HEK293 (cell line): ENCODE data around the gene ITPKB.

Experiments used
- CTCF ChIA-PET: fragments of 350-600 bp; formaldehyde crosslinking; extraction: SDS; loops from one replicate; lab custom pipeline; 2021; ENCODE audit warnings: antibody characterized with exemption; lab: Yijun Ruan, JAX
- POLR2A ChIA-PET: fragments of 300-600 bp; formaldehyde crosslinking; extraction: SDS; loops from one replicate; lab custom pipeline; 2020; ENCODE audit warnings: antibody characterized with exemption, inconsistent platforms; lab: Yijun Ruan, JAX
- H3K27ac ChIP-seq: fragments of 200-500 bp; sonication (Bioruptor generic); 2 replicates; pipeline ENCODE4 v1.5.1; 2014; ENCODE audit warnings: low read depth, low read length, control low read depth, inconsistent platforms; ENCODE audit errors: extremely low read depth
- H3K36me3 ChIP-seq, 2 experiments: fragments of 200-500 bp in 1 of 2; sonication (Bioruptor generic) in 1 of 2; 1 replicate in 1 of 2; 2 replicates in 1 of 2; pipeline ENCODE4 v1.5.1; 2014 to 2017; ENCODE audit warnings: inconsistent platforms in 2 of 2, low read length in 2 of 2; ENCODE audit not compliant: control insufficient read depth in 2 of 2, insufficient read depth in 1 of 2
- H3K4me1 ChIP-seq: fragments of 200-500 bp; sonication (Bioruptor generic); 2 replicates; pipeline ENCODE4 v1.5.1; 2014; ENCODE audit warnings: mild to moderate bottlenecking, low read length, inconsistent platforms; ENCODE audit not compliant: control insufficient read depth, insufficient read depth
- H3K4me3 ChIP-seq: 2 replicates; pipeline ENCODE4 v1.5.1; 2011; ENCODE audit warnings: low read depth, mild to moderate bottlenecking, control low read depth, low read length, moderate library complexity
- H3K9me3 ChIP-seq: fragments of 200-500 bp; sonication (Bioruptor generic); 2 replicates; pipeline ENCODE4 v1.5.1; 2014; ENCODE audit warnings: low read depth, low read length, inconsistent platforms; ENCODE audit not compliant: control insufficient read depth, insufficient read depth
- GFI1B ChIP-seq: fragments of 450-650 bp; formaldehyde crosslinking; IDR thresholded peaks from 2 replicates; pipeline ENCODE4 v1.5.1; 2016; ENCODE audit warnings: missing biosample characterization, missing genetic modification characterization
- HOXC10 ChIP-seq: sonication (generic); formaldehyde crosslinking; IDR thresholded peaks from 2 replicates; pipeline ENCODE4 v1.8.1; 2023; ENCODE audit warnings: mild to moderate bottlenecking, missing genetic modification reagents
- KLF8 ChIP-seq: fragments of 450-650 bp; formaldehyde crosslinking; IDR thresholded peaks from 2 replicates; pipeline ENCODE4 v1.5.1; 2016; ENCODE audit warnings: missing biosample characterization, missing genetic modification characterization
- MYNN ChIP-seq: fragments of 450-650 bp; formaldehyde crosslinking; IDR thresholded peaks from 2 replicates; pipeline ENCODE4 v1.5.1; 2016; ENCODE audit warnings: missing biosample characterization, missing genetic modification characterization, borderline replicate concordance
- OVOL3 ChIP-seq: fragments of 450-650 bp; formaldehyde crosslinking; IDR thresholded peaks from 2 replicates; pipeline ENCODE4 v1.5.1; 2016; ENCODE audit warnings: missing biosample characterization, missing genetic modification characterization
- SETDB1 ChIP-seq: IDR thresholded peaks from one replicate; pipeline ENCODE4 v1.6.1; 2017; ENCODE audit warnings: mild to moderate bottlenecking, low read length, moderate library complexity, mixed read lengths; ENCODE audit not compliant: insufficient read length
- TCF7L2 ChIP-seq: IDR thresholded peaks from 2 replicates; pipeline ENCODE4 v1.6.1; 2011; ENCODE audit warnings: low read depth, mild to moderate bottlenecking, inconsistent platforms, low read length, moderate library complexity, borderline replicate concordance
- YY1 ChIP-seq: fragments of 450-650 bp; formaldehyde crosslinking; IDR thresholded peaks from 2 replicates; pipeline ENCODE4 v1.5.1; 2018; ENCODE audit warnings: missing biosample characterization, missing genetic modification characterization
- ZBTB10 ChIP-seq: fragments of 450-650 bp; formaldehyde crosslinking; IDR thresholded peaks from 2 replicates; pipeline ENCODE4 v1.5.1; 2016; ENCODE audit warnings: missing biosample characterization, missing genetic modification characterization
- ZNF10 ChIP-seq: fragments of 450-650 bp; formaldehyde crosslinking; IDR thresholded peaks from 2 replicates; pipeline ENCODE4 v1.5.1; 2017; ENCODE audit warnings: missing biosample characterization, missing genetic modification characterization
- ZNF112 ChIP-seq: fragments of 450-650 bp; formaldehyde crosslinking; IDR thresholded peaks from 2 replicates; pipeline ENCODE4 v1.5.0; 2017; ENCODE audit warnings: missing biosample characterization, missing genetic modification characterization
- ZNF184 ChIP-seq: fragments of 450-650 bp; IDR thresholded peaks from 2 replicates; pipeline ENCODE4 v1.5.1; 2018; ENCODE audit warnings: missing biosample characterization, mild to moderate bottlenecking, missing genetic modification characterization
- ZNF211 ChIP-seq: fragments of 450-650 bp; formaldehyde crosslinking; IDR thresholded peaks from 2 replicates; pipeline ENCODE4 v1.5.1; 2016; ENCODE audit warnings: low read depth, missing biosample characterization, missing genetic modification characterization
- ZNF48 ChIP-seq: fragments of 450-650 bp; formaldehyde crosslinking; IDR thresholded peaks from 2 replicates; pipeline ENCODE4 v1.5.1; 2016; ENCODE audit warnings: missing biosample characterization, missing genetic modification characterization
- ZNF529 ChIP-seq: fragments of 450-650 bp; formaldehyde crosslinking; IDR thresholded peaks from 2 replicates; pipeline ENCODE4 v1.5.1; 2017; ENCODE audit warnings: missing genetic modification characterization, missing biosample characterization; ENCODE audit not compliant: insufficient replicate concordance
- ZNF530 ChIP-seq: fragments of 450-650 bp; formaldehyde crosslinking; IDR thresholded peaks from 2 replicates; pipeline ENCODE4 v1.5.1; 2016; ENCODE audit warnings: low read depth, missing biosample characterization, missing genetic modification characterization
- ZNF555 ChIP-seq: fragments of 450-650 bp; formaldehyde crosslinking; conservative IDR thresholded peaks from 2 replicates; pipeline ENCODE4 v1.5.1; 2017; ENCODE audit warnings: missing biosample characterization, mild to moderate bottlenecking, missing genetic modification characterization, inconsistent platforms
- ZSCAN16 ChIP-seq: fragments of 450-650 bp; formaldehyde crosslinking; IDR thresholded peaks from 2 replicates; pipeline ENCODE4 v1.5.1; 2016; ENCODE audit warnings: missing biosample characterization, missing genetic modification characterization
- TF ChIP-seq, protein P1 (sequence below): fragments of 450-650 bp; formaldehyde crosslinking; IDR thresholded peaks from 2 replicates; pipeline ENCODE4 v1.5.1; 2017; ENCODE audit warnings: missing biosample characterization, missing genetic modification characterization
- TF ChIP-seq, protein P2 (sequence below): fragments of 450-650 bp; formaldehyde crosslinking; IDR thresholded peaks from 2 replicates; pipeline ENCODE4 v1.5.1; 2016; ENCODE audit warnings: missing biosample characterization, missing genetic modification characterization, low read depth
- TF ChIP-seq, protein P3 (sequence below): fragments of 450-650 bp; formaldehyde crosslinking; IDR thresholded peaks from 2 replicates; pipeline ENCODE4 v1.5.1; 2016; ENCODE audit warnings: missing biosample characterization, missing genetic modification characterization
- TF ChIP-seq, protein P4 (sequence below): fragments of 450-650 bp; formaldehyde crosslinking; IDR thresholded peaks from 2 replicates; pipeline ENCODE4 v1.5.1; 2017; ENCODE audit warnings: missing biosample characterization, mild to moderate bottlenecking, missing genetic modification characterization, moderate library complexity

ITPKB gene

DNA sequence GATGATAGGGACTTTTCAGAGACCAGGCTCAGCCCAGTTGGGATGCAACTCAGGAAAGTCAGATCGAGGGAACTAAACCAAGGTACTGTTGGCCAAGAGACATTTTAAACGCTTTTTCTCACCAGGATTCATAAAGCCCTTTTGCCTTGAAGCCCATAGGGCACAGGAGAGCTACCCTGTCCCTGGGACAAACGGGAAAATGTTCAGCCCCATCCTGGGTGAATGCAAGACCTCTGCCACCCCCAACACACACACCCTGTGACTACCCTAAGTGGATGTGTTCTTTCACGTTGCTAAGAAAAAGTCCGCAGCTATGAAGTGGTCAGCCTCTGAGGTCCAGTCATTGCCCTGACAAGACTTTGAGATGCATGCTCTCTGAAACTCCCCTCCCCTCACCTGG, 58.4 kb downstream of the ITPKB start:
- no peak for TF ChIP-seq ZNF529 (tag by site-specific recombination)
- Histone ChIP-seq H3K27ac (no peak overlapping the region), H3K4me3 (no peak overlapping the region), H3K36me3 (no peaks in the 10 kb centered on the region), H3K4me1 (peaks cover 8% of the 10 kb centered on the region), H3K9me3 (no peaks in the 10 kb centered on the region)
- CTCF ChIA-PET, result interaction anchor here (0.7 to 1.1 kb wide), 4 partner anchors 11 to 260 kb away, joined by 3 to 8 read pairs (median 3); partner anchors contain the start of gene COQ8A
- POLR2A ChIA-PET, result interaction anchor here (0.8 to 1.2 kb wide), 5 partner anchors 13 to 141 kb away, joined by 3 to 6 read pairs (median 3); no protein-coding TSS in a partner anchor

DNA sequence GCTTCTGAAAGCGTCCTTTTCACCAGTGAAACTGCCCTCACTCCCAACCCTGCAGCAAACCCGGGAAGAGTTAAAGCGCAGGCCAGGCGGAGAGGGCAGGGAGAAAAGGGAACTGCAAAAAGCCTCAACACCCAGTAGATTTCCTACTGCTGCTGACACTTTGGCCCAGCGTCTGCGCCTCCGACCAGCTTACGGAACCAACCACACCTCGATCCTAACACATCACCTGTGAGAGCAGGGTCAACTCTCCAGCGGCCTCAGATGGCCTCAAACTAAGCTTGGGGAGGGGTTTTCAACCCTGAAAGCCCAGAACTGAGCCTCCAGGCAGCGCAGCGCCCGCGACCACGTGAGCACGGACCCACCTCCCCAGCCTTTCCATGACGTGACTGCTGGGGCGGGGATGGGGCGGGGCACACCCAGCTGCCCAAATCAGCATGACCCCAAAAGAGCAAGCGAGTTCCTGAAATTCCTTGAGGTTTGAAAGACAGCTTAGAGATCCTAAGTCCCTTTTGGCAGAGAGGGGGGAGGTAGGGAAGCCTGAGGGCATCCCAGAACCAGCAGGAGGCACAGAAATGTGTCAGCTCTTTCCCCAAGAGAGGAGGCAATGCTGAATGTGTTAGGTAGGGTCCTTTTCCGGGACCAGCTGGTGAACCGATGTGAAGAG, 59.1 kb downstream of the ITPKB start:
- no peak overlapping the region for H3K27ac ChIP-seq
- H3K9me3 ChIP-seq, result no peaks in the 10 kb centered on the region
- POLR2A ChIA-PET, result interaction anchor here (0.6 to 1.2 kb wide), 6 partner anchors 9 to 141 kb away, joined by 3 to 6 read pairs (median 4); no protein-coding TSS in a partner anchor
- peaks cover 8% of the 10 kb centered on the region for H3K4me1 ChIP-seq
- CTCF ChIA-PET, result interaction anchor here (0.6 to 1.1 kb wide), 5 partner anchors 12 to 147 kb away, joined by 3 to 8 read pairs (median 3); no protein-coding TSS in a partner anchor
- H3K4me3 ChIP-seq, result no peak overlapping the region; the same call in 1 of the 2 replicates
- H3K36me3 ChIP-seq, result no peaks in the 10 kb centered on the region
- TF ChIP-seq ZSCAN16 (0 out of 2 replicates have a peak, but pooled peaks have one; percentile 13), ZNF555 (tag by site-specific recombination) (no peak), ZBTB10 (tag by site-specific recombination) (no peak), MYNN (tag by site-specific recombination) (no peak; the same call in 1 of the 2 replicates), TCF7L2 (no peak), ZNF184 (no peak), ZNF211 (no peak), ZNF48 (tag by site-specific recombination) (no peak), ZNF112 (tag by site-specific recombination) (no peak), HOXC10 (CRISPR knock-in tag) (no peak), GFI1B (tag by site-specific recombination) (no peak), OVOL3 (tag by site-specific recombination) (no peak), ZNF10 (tag by site-specific recombination) (no peak), YY1 (tag by site-specific recombination) (no peak), ZNF530 (tag by site-specific recombination) (no peak), SETDB1 (no peak), KLF8 (tag by site-specific recombination) (peak; percentile 58; the same call in 1 of the 2 replicates)
- TF ChIP-seq, protein P1, sequence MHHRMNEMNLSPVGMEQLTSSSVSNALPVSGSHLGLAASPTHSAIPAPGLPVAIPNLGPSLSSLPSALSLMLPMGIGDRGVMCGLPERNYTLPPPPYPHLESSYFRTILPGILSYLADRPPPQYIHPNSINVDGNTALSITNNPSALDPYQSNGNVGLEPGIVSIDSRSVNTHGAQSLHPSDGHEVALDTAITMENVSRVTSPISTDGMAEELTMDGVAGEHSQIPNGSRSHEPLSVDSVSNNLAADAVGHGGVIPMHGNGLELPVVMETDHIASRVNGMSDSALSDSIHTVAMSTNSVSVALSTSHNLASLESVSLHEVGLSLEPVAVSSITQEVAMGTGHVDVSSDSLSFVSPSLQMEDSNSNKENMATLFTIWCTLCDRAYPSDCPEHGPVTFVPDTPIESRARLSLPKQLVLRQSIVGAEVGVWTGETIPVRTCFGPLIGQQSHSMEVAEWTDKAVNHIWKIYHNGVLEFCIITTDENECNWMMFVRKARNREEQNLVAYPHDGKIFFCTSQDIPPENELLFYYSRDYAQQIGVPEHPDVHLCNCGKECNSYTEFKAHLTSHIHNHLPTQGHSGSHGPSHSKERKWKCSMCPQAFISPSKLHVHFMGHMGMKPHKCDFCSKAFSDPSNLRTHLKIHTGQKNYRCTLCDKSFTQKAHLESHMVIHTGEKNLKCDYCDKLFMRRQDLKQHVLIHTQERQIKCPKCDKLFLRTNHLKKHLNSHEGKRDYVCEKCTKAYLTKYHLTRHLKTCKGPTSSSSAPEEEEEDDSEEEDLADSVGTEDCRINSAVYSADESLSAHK (tag by site-specific recombination), result no peak
- TF ChIP-seq, protein P2, sequence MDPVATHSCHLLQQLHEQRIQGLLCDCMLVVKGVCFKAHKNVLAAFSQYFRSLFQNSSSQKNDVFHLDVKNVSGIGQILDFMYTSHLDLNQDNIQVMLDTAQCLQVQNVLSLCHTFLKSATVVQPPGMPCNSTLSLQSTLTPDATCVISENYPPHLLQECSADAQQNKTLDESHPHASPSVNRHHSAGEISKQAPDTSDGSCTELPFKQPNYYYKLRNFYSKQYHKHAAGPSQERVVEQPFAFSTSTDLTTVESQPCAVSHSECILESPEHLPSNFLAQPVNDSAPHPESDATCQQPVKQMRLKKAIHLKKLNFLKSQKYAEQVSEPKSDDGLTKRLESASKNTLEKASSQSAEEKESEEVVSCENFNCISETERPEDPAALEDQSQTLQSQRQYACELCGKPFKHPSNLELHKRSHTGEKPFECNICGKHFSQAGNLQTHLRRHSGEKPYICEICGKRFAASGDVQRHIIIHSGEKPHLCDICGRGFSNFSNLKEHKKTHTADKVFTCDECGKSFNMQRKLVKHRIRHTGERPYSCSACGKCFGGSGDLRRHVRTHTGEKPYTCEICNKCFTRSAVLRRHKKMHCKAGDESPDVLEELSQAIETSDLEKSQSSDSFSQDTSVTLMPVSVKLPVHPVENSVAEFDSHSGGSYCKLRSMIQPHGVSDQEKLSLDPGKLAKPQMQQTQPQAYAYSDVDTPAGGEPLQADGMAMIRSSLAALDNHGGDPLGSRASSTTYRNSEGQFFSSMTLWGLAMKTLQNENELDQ, result no peak
- TF ChIP-seq, protein P3, sequence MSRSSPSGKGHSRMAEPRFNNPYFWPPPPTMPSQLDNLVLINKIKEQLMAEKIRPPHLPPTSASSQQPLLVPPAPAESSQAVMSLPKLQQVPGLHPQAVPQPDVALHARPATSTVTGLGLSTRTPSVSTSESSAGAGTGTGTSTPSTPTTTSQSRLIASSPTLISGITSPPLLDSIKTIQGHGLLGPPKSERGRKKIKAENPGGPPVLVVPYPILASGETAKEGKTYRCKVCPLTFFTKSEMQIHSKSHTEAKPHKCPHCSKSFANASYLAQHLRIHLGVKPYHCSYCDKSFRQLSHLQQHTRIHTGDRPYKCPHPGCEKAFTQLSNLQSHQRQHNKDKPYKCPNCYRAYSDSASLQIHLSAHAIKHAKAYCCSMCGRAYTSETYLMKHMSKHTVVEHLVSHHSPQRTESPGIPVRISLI (tag by site-specific recombination), result no peak
- TF ChIP-seq, protein P4, sequence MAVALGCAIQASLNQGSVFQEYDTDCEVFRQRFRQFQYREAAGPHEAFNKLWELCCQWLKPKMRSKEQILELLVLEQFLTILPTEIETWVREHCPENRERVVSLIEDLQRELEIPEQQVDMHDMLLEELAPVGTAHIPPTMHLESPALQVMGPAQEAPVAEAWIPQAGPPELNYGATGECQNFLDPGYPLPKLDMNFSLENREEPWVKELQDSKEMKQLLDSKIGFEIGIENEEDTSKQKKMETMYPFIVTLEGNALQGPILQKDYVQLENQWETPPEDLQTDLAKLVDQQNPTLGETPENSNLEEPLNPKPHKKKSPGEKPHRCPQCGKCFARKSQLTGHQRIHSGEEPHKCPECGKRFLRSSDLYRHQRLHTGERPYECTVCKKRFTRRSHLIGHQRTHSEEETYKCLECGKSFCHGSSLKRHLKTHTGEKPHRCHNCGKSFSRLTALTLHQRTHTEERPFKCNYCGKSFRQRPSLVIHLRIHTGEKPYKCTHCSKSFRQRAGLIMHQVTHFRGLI (tag by site-specific recombination), result no peak
